HG02885 (cell line): ENCODE data around the gene CRYGN.

Experiments
- ATAC-seq: cut with Tn5 transposase; IDR thresholded peaks from one replicate; pipeline ENCODE4 v1.9.1; 2021; ENCODE audit warnings: mild to moderate bottlenecking; ENCODE audit not compliant: unreplicated experiment, poor library complexity

The CRYGN gene

GRCh38 chr7:151394076-151395035 lies 45.6 kb downstream of the CRYGN start:
- ATAC-seq = no peak

- ATAC-seq = no peak
Measured at GRCh38 chr7:151393031-151393977, 46.6 kb downstream of the CRYGN start.

GRCh38 chr7:151392426-151392825 lies 47.5 kb downstream of the CRYGN start:
- ATAC-seq = no peak

GRCh38 chr7:151392002-151392401 lies 47.9 kb downstream of the CRYGN start:
- no peak for ATAC-seq

GRCh38 chr7:151391358-151391730 lies 48.6 kb downstream of the CRYGN start:
- ATAC-seq = no peak

- no peak for ATAC-seq
Measured at GRCh38 chr7:151390598-151391357, 49.2 kb downstream of the CRYGN start.

- no peak for ATAC-seq
Measured at GRCh38 chr7:151389768-151390597, 50.0 kb downstream of the CRYGN start.

GRCh38 chr7:151389096-151389767 lies 50.7 kb downstream of the CRYGN start:
- no peak for ATAC-seq

GRCh38 chr7:151388430-151388829 lies 51.5 kb downstream of the CRYGN start:
- no peak for ATAC-seq

- no peak for ATAC-seq
Measured at GRCh38 chr7:151388007-151388297, 52.0 kb downstream of the CRYGN start.

GRCh38 chr7:151387161-151388006 lies 52.6 kb downstream of the CRYGN start:
- ATAC-seq = no peak

- ATAC-seq = no peak
Measured at GRCh38 chr7:151386301-151387160, 53.4 kb downstream of the CRYGN start.

- no peak for ATAC-seq
Measured at GRCh38 chr7:151385626-151386300, 54.2 kb downstream of the CRYGN start.

- ATAC-seq = no peak
Measured at GRCh38 chr7:151384776-151385625, 54.9 kb downstream of the CRYGN start.

GRCh38 chr7:151384352-151384697 lies 55.6 kb downstream of the CRYGN start:
- no peak for ATAC-seq
